Prostate gland (tissue), 2 donors: ENCODE results near the gene XK. TPM values are rescaled to one million over a fixed set of nuclear protein-coding genes. Genes with fewer than 3 reads are reported as not detected.
A peak's percentile ranks its signal among the peaks of the same experiment; 100 is the strongest.

Experiments used
- DNase-seq: peaks from one replicate; pipeline ENCODE4 v3.0.0-alpha.2; 2019; ENCODE audit warnings: low spot score
- H3K27ac ChIP-seq, 2 donors: fragments of 200-600 bp; sonication (generic); 2 replicates each; pipeline ENCODE4 v1.5.1; 2017 to 2019
- H3K27me3 ChIP-seq: fragments of 200-600 bp; sonication (generic); replicated peaks from 2 replicates; pipeline ENCODE4 v1.5.1; 2019; ENCODE audit not compliant: insufficient read depth
- H3K36me3 ChIP-seq, 2 donors: fragments of 200-600 bp; sonication (generic); 1 replicate in 1 of 2; 2 replicates in 1 of 2; pipeline versions ENCODE4 v1.5.1 to v1.8.1; 2017 to 2019
- H3K4me1 ChIP-seq: fragments of 200-600 bp; sonication (generic); replicated peaks from 2 replicates; pipeline ENCODE4 v1.5.1; 2019
- H3K4me3 ChIP-seq, 2 donors: fragments of 200-600 bp; sonication (generic); 2 replicates each; pipeline ENCODE4 v1.5.1; 2017 to 2019
- H3K9me3 ChIP-seq: fragments of 200-600 bp; sonication (generic); 2 replicates; pipeline ENCODE4 v1.5.1; 2017
- CTCF ChIP-seq, 4 experiments: fragments of 200-600 bp in 2 of 4; fragments of 450-650 bp in 2 of 4; sonication (generic) in 2 of 4; IDR thresholded peaks; 1 replicate in 3 of 4; 2 replicates in 1 of 4; pipeline ENCODE4 v1.5.1; 2016 to 2019; ENCODE audit warnings: antibody characterized with exemption in 4 of 4, mild to moderate bottlenecking in 2 of 4, moderate library complexity in 2 of 4
- POLR2A ChIP-seq: fragments of 450-650 bp; IDR thresholded peaks from one replicate; pipeline ENCODE4 v1.6.1; 2016; ENCODE audit warnings: antibody characterized with exemption, mild to moderate bottlenecking
- POLR2AphosphoS5 ChIP-seq: sonication (generic); formaldehyde crosslinking; IDR thresholded peaks from one replicate; pipeline ENCODE4 v1.6.1; 2017; ENCODE audit warnings: antibody characterized with exemption
- WGBS: methylation state at CpG from one replicate; pipeline ENCODE4 v1.1.5; 2018; 5-methylcytosine and 5-hydroxymethylcytosine counted together
- intact Hi-C: fragments of 100-400 bp; cut with DNase I; formaldehyde crosslinking; loops from one replicate; pipeline ENCODE4 v1.14.2; 2022
- total RNA-seq, 2 donors: library from RNA; depleted of rRNA; stranded (reverse); fragments of >200 nt; gene quantifications; one replicate each; pipeline ENCODE4 v1.1.0, GENCODE V29; 2016

XK gene
- total RNA-seq, 2 donors from 2014 or later, result 2.6 to 3.2 TPM

- Histone ChIP-seq H3K9me3 (no peaks in the 10 kb centered on the region), H3K4me1 (no peaks in the 10 kb centered on the region), H3K4me3 (no peak overlapping the region), H3K36me3 (no peaks in the 10 kb centered on the region), H3K27me3 (no peaks in the 10 kb centered on the region), H3K27ac (no peak overlapping the region)
- WGBS, result 86% methylated on average over 5 of the region's 6 CpGs
- no peak for TF ChIP-seq POLR2AphosphoS5
- no peak for TF ChIP-seq CTCF (IDR thresholded peaks at IDR 0.05)
- no peak for TF ChIP-seq POLR2A
- intact Hi-C loops, result no loop called here
- no peak for DNase-seq
These were observed 18.4 kb upstream of the XK start for GRCh38 chrX:37667141-37667540.

GRCh38 chrX:37672563-37672962 is 13.0 kb upstream of the XK start:
- Histone ChIP-seq H3K27ac (no peak overlapping the region), H3K36me3 (no peaks in the 10 kb centered on the region), H3K4me3 (no peak overlapping the region), H3K9me3 (no peaks in the 10 kb centered on the region), H3K4me1 (no peaks in the 10 kb centered on the region), H3K27me3 (no peaks in the 10 kb centered on the region)
- peak; percentile 9 for TF ChIP-seq POLR2AphosphoS5
- no peak for TF ChIP-seq POLR2A
- TF ChIP-seq CTCF (IDR thresholded peaks at IDR 0.05), result no peak
- WGBS, result 45% methylated on average over 4 of the region's 4 CpGs
- DNase-seq, result no peak
- intact Hi-C loops, result no loop called here

- TF ChIP-seq POLR2A (no peak), POLR2AphosphoS5 (no peak), CTCF (IDR thresholded peaks at IDR 0.05) (no peak)
- no peaks in the 10 kb centered on the region for H3K36me3 ChIP-seq
- intact Hi-C loops, result no loop called here
These were observed 8.8 kb upstream of the XK start for GRCh38 chrX:37676811-37677210.

GRCh38 chrX:37677243-37677642 is 8.3 kb upstream of the XK start:
- TF ChIP-seq POLR2AphosphoS5 (no peak), POLR2A (no peak), CTCF (IDR thresholded peaks at IDR 0.05) (no peak)
- WGBS, result 33% methylated on average over 1 of the region's 1 CpG

More at GRCh38 chrX:37676811-37677210, 8.8 kb upstream of the XK start:
- no peak overlapping the region for H3K27ac ChIP-seq
- no peaks in the 10 kb centered on the region for H3K4me1 ChIP-seq
- no peaks in the 10 kb centered on the region for H3K27me3 ChIP-seq
- no peak for DNase-seq
- no peak overlapping the region for H3K4me3 ChIP-seq
- no peaks in the 10 kb centered on the region for H3K9me3 ChIP-seq

GRCh38 chrX:37677765-37678164 is 7.8 kb upstream of the XK start:
- Histone ChIP-seq H3K4me3 (no peak overlapping the region), H3K4me1 (no peaks in the 10 kb centered on the region), H3K27ac (no peak overlapping the region), H3K9me3 (no peaks in the 10 kb centered on the region), H3K27me3 (no peaks in the 10 kb centered on the region), H3K36me3 (no peaks in the 10 kb centered on the region)
- no peak for DNase-seq
- 92% methylated on average over 1 of the region's 1 CpG for WGBS
- TF ChIP-seq POLR2AphosphoS5, result no peak
- no peak for TF ChIP-seq CTCF (IDR thresholded peaks at IDR 0.05)
- TF ChIP-seq POLR2A, result no peak
- intact Hi-C loops, result no loop called here

More at GRCh38 chrX:37677243-37677642, 8.3 kb upstream of the XK start:
- Histone ChIP-seq H3K9me3 (no peaks in the 10 kb centered on the region), H3K36me3 (no peaks in the 10 kb centered on the region), H3K27ac (no peak overlapping the region), H3K27me3 (no peaks in the 10 kb centered on the region), H3K4me3 (no peak overlapping the region), H3K4me1 (no peaks in the 10 kb centered on the region)
- DNase-seq, result no peak
- intact Hi-C loops, result no loop called here
